NCI-H1105 (cell line): ENCODE results near the gene ATXN7L3.
"Not testable (repeated sequence)": the region's sequence is repeated elsewhere in the genome, so short reads cannot be mapped to it uniquely, and the experiment has no call there.

Experiments
- DNase-seq: peaks from one replicate; lab custom pipeline; 2025; lab: John Stamatoyannopoulos, UW

ATXN7L3 gene

GRCh38 chr17:44174427-44174826 is 25.3 kb downstream of the ATXN7L3 start:
- no peak for DNase-seq

GRCh38 chr17:44171931-44172455 is 27.7 kb downstream of the ATXN7L3 start:
- DNase-seq = no peak

- no peak for DNase-seq
Observed at GRCh38 chr17:44170499-44171201, 29.0 kb downstream of the ATXN7L3 start, which contains the start of gene ASB16. Gene ASB16 (plus strand): TSS chr17:44170704. CDS start chr17:44170790, 86 bp downstream.

- no peak for DNase-seq
Observed at GRCh38 chr17:44170135-44170498, 29.6 kb downstream of the ATXN7L3 start.

GRCh38 chr17:44167181-44167861 is 32.4 kb downstream of the ATXN7L3 start:
- no peak for DNase-seq

GRCh38 chr17:44164476-44164875 is 35.2 kb downstream of the ATXN7L3 start:
- DNase-seq = no peak

GRCh38 chr17:44159519-44160210 is 40.0 kb downstream of the ATXN7L3 start:
- DNase-seq = no peak

GRCh38 chr17:44155488-44155887 is 44.2 kb downstream of the ATXN7L3 start:
- DNase-seq = no peak

- DNase-seq = no peak
Observed at GRCh38 chr17:44152875-44153274, 46.8 kb downstream of the ATXN7L3 start.

- no peak for DNase-seq
Observed at GRCh38 chr17:44149750-44150329, 49.8 kb downstream of the ATXN7L3 start.

GRCh38 chr17:44149066-44149465 is 50.6 kb downstream of the ATXN7L3 start:
- DNase-seq = not testable (repeated sequence)

- DNase-seq = no peak
Observed at GRCh38 chr17:44147812-44148211, 51.9 kb downstream of the ATXN7L3 start.

- DNase-seq = no peak
Observed at GRCh38 chr17:44146375-44147346, 53.0 kb downstream of the ATXN7L3 start.

GRCh38 chr17:44144966-44145739 is 54.5 kb downstream of the ATXN7L3 start:
- no peak for DNase-seq

- not testable (repeated sequence) for DNase-seq
Observed at GRCh38 chr17:44143921-44144320, 55.8 kb downstream of the ATXN7L3 start.
